Brain microvascular endothelial cell (primary cell): ENCODE measurements around the gene SEC14L5.

Experiments used
- DNase-seq: peaks from one replicate; pipeline ENCODE4 v3.0.0-alpha.2; 2020
- H3K27ac ChIP-seq: fragments of 250-450 bp; sonication (Bioruptor Pico); 2 replicates; pipeline ENCODE4 v1.5.1; 2020; ENCODE audit warnings: mild to moderate bottlenecking, moderate library complexity
- H3K27me3 ChIP-seq: fragments of 250-450 bp; sonication (Bioruptor Pico); replicated peaks from 2 replicates; pipeline ENCODE4 v1.5.1; 2020; ENCODE audit warnings: mild to moderate bottlenecking
- H3K36me3 ChIP-seq: fragments of 250-450 bp; sonication (Bioruptor Pico); replicated peaks from 2 replicates; pipeline ENCODE4 v1.5.1; 2020; ENCODE audit warnings: mild to moderate bottlenecking
- H3K4me3 ChIP-seq: 2 replicates; pipeline ENCODE4 v1.5.1; 2011; ENCODE audit warnings: low read depth, mild to moderate bottlenecking, control low read depth, low read length, moderate library complexity
- CTCF ChIP-seq: IDR thresholded peaks from 2 replicates; pipeline ENCODE4 v1.5.1; 2011; ENCODE audit warnings: low read depth, mild to moderate bottlenecking, moderate library complexity, low read length, control low read depth, inconsistent platforms; ENCODE audit errors: missing control alignments
- in situ Hi-C: cut with HindIII; loops from 2 replicates; pipeline ENCODE4 v1.10.0; 2017; ENCODE audit warnings: low sequenced_read_pairs, low pct_ligation_motif_present

The SEC14L5 gene

DNA sequence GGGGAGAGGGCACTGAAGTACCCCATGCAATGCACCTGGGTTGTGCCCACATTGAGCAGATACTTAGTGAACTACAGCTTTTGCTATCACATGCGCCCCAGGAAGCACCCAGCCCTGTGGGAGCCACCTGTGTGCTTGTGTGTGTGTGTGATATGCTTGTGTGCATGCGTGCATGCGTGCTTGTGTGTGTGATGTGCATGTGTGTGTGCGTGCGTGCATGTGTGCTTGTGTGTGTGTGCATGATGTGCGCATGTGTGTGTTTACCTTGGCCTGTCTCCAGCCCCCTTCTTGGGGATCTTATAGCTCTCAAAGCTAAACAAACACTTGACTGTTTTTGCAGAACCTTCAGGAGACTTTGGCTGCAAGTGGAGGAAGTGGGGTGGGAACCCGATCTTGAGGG lies 106.8 kb downstream of the SEC14L5 start:
- in situ Hi-C loops = no loop called here

GRCh38 chr16:5065326-5065725 lies 107.2 kb downstream of the SEC14L5 start:
- H3K27me3 ChIP-seq = no peaks in the 10 kb centered on the region
- H3K4me3 ChIP-seq = no peak overlapping the region
- no peaks in the 10 kb centered on the region for H3K36me3 ChIP-seq
- no peak overlapping the region for H3K27ac ChIP-seq
- no peak for TF ChIP-seq CTCF
- DNase-seq = no peak
- in situ Hi-C loops = no loop called here

More for the DNA sequence above, 106.8 kb downstream of the SEC14L5 start:
- H3K4me3 ChIP-seq = no peak overlapping the region
- H3K36me3 ChIP-seq = no peaks in the 10 kb centered on the region
- H3K27me3 ChIP-seq = no peaks in the 10 kb centered on the region
- H3K27ac ChIP-seq = no peak overlapping the region
- DNase-seq = peak; percentile 26
- TF ChIP-seq CTCF = no peak

- Histone ChIP-seq H3K27me3 (no peaks in the 10 kb centered on the region), H3K4me3 (no peak within 1 kb of the TSS), H3K27ac (no peak within 1 kb of the TSS), H3K36me3 (no peaks in the 10 kb centered on the region)
- no peak for DNase-seq
- in situ Hi-C loops = no loop called here
- no peak for TF ChIP-seq CTCF
These were observed 107.7 kb downstream of the SEC14L5 start, which contains the start of gene C16orf89 for GRCh38 chr16:5065813-5066212. Gene C16orf89 (minus strand): TSS chr16:5065956. CDS start chr16:5065908, 48 bp downstream.

- H3K27me3 ChIP-seq = no peaks in the 10 kb centered on the region
- no peaks in the 10 kb centered on the region for H3K36me3 ChIP-seq
- in situ Hi-C loops = no loop called here
- TF ChIP-seq CTCF = no peak
- no peak overlapping the region for H3K4me3 ChIP-seq
- H3K27ac ChIP-seq = no peak overlapping the region
- no peak for DNase-seq
These were observed 108.4 kb downstream of the SEC14L5 start for GRCh38 chr16:5066511-5066910.
